H1 (cell line): Measurements from ENCODE around the gene MSN. TPM values are rescaled to one million over a fixed set of nuclear protein-coding genes. Genes with fewer than 3 reads are reported as not detected.

ENCODE experiments used
- CTCF ChIA-PET: fragments of 300-600 bp; sonication (Branson Sonifier 250); formaldehyde crosslinking; loops from one replicate; lab custom pipeline; 2021; ENCODE audit not compliant: partially characterized antibody; lab: Charles Lee
- POLR2A ChIA-PET: fragments of 300-600 bp; sonication (Branson Sonifier 250); formaldehyde crosslinking; loops from one replicate; lab custom pipeline; 2021; ENCODE audit warnings: inconsistent platforms; ENCODE audit not compliant: partially characterized antibody; lab: Charles Lee
- DNase-seq, 2 experiments: peaks; one replicate each; pipeline versions ENCODE4 v3.0.0 to v3.0.0-alpha.2; 2010 to 2022; ENCODE audit warnings: low spot score in 2 of 2, low read depth in 1 of 2, mixed read lengths in 1 of 2
- FAIRE-seq: peaks from 2 replicates; lab custom pipeline; 2011; peaks lifted over from hg19 to GRCh38; lab: Jason Lieb, UNC
- H2AFZ ChIP-seq: 2 replicates; pipeline ENCODE4 v1.8.1; 2012; ENCODE audit warnings: low read length, inconsistent platforms
- H2AK5ac ChIP-seq: 2 replicates; pipeline ENCODE4 v1.6.1; 2013; ENCODE audit warnings: low read depth, low read length
- H2BK120ac ChIP-seq: replicated peaks from 2 replicates; pipeline ENCODE3; 2013; ENCODE audit warnings: low read depth, low read length, inconsistent platforms
- H2BK12ac ChIP-seq: 2 replicates; pipeline ENCODE4 v1.6.1; 2013; ENCODE audit warnings: low read depth, low read length
- H2BK15ac ChIP-seq: 2 replicates; pipeline ENCODE4 v1.6.1; 2013; ENCODE audit warnings: low read length
- H2BK20ac ChIP-seq: 2 replicates; pipeline ENCODE4 v1.6.1; 2013; ENCODE audit warnings: low read length
- H2BK5ac ChIP-seq: 2 replicates; pipeline ENCODE4 v1.6.1; 2013; ENCODE audit warnings: low read depth, low read length
- H3K14ac ChIP-seq: 2 replicates; pipeline ENCODE4 v1.6.1; 2013; ENCODE audit warnings: inconsistent platforms; ENCODE audit not compliant: insufficient read length
- H3K18ac ChIP-seq: 2 replicates; pipeline ENCODE4 v1.6.1; 2013; ENCODE audit warnings: low read length; ENCODE audit errors: extremely low read depth
- H3K23ac ChIP-seq: 2 replicates; pipeline ENCODE4 v1.6.1; 2013; ENCODE audit warnings: inconsistent platforms; ENCODE audit not compliant: insufficient read length
- H3K23me2 ChIP-seq: 2 replicates; pipeline ENCODE4 v1.6.1; 2013; ENCODE audit warnings: low read depth, low read length
- H3K27ac ChIP-seq: 2 replicates; pipeline ENCODE4 v1.6.1; 2011; ENCODE audit warnings: low read depth, low read length, inconsistent platforms
- H3K27me3 ChIP-seq, 4 experiments: replicated peaks in 1 of 4; 1 replicate in 1 of 4; 2 replicates in 3 of 4; pipeline versions ENCODE4 v1.6.1 to v1.8.1; 2011 to 2013; ENCODE audit warnings: low read length in 3 of 4, mild to moderate bottlenecking in 3 of 4, inconsistent platforms in 2 of 4, mixed read lengths in 2 of 4, moderate library complexity in 1 of 4; ENCODE audit not compliant: control insufficient read depth in 3 of 4, insufficient read depth in 3 of 4; ENCODE audit errors: extremely low read depth in 1 of 4
- H3K36me3 ChIP-seq, 4 experiments: 2 replicates each; pipeline versions ENCODE4 v1.6.1 to v1.8.1; 2011 to 2013; ENCODE audit warnings: mild to moderate bottlenecking in 4 of 4, low read length in 3 of 4, moderate library complexity in 2 of 4, control low read depth in 1 of 4, inconsistent platforms in 1 of 4; ENCODE audit not compliant: insufficient read depth in 4 of 4, control insufficient read depth in 2 of 4
- H3K4ac ChIP-seq: replicated peaks from 2 replicates; pipeline ENCODE3; 2013; ENCODE audit warnings: low read length, low read depth, mixed read lengths, inconsistent platforms; ENCODE audit not compliant: insufficient read length
- H3K4me1 ChIP-seq, 4 experiments: replicated peaks in 1 of 4; 1 replicate in 1 of 4; 2 replicates in 3 of 4; pipeline versions ENCODE4 v1.6.1 to v1.8.1; 2011 to 2013; ENCODE audit warnings: low read length in 3 of 4, inconsistent platforms in 2 of 4, mixed read lengths in 1 of 4; ENCODE audit not compliant: insufficient read depth in 4 of 4, control insufficient read depth in 3 of 4
- H3K4me2 ChIP-seq, 2 experiments: 2 replicates each; pipeline versions ENCODE4 v1.6.1 to v1.8.1; 2011 to 2013; ENCODE audit warnings: low read depth in 2 of 2, low read length in 2 of 2, control low read depth in 1 of 2, inconsistent platforms in 1 of 2, mild to moderate bottlenecking in 1 of 2; ENCODE audit not compliant: insufficient read depth in 1 of 2
- H3K4me3 ChIP-seq, 4 experiments: fragments of 200-600, 300-600 bp in 1 of 4; sonication (generic), shearing (Covaris generic), sonication (Bioruptor Twin) in 1 of 4; 2 replicates each; pipeline versions ENCODE4 v1.5.1 to v1.8.1; 2011 to 2016; ENCODE audit warnings: low read length in 4 of 4, low read depth in 3 of 4, control low read depth in 2 of 4, inconsistent platforms in 2 of 4, mild to moderate bottlenecking in 2 of 4, mixed read lengths in 1 of 4, moderate library complexity in 1 of 4; ENCODE audit not compliant: insufficient read depth in 2 of 4; ENCODE audit errors: extremely low read depth in 1 of 4
- H3K56ac ChIP-seq: replicated peaks from 2 replicates; pipeline ENCODE3; 2013; ENCODE audit warnings: low read depth, mild to moderate bottlenecking, mixed read lengths, low read length, inconsistent platforms; ENCODE audit not compliant: insufficient read length
- H3K79me1 ChIP-seq: 2 replicates; pipeline ENCODE4 v1.6.1; 2013; ENCODE audit warnings: low read depth, low read length, control low read depth
- H3K79me2 ChIP-seq, 2 experiments: 2 replicates each; pipeline versions ENCODE4 v1.6.1 to v1.8.1; 2012 to 2013; ENCODE audit warnings: low read length in 2 of 2, mild to moderate bottlenecking in 2 of 2, inconsistent platforms in 1 of 2; ENCODE audit not compliant: insufficient read depth in 2 of 2, control insufficient read depth in 1 of 2
- H3K9ac ChIP-seq, 4 experiments: replicated peaks in 1 of 4; 1 replicate in 1 of 4; 2 replicates in 3 of 4; pipeline versions ENCODE4 v1.6.1 to v1.8.1; 2011 to 2013; ENCODE audit warnings: low read depth in 3 of 4, low read length in 3 of 4, control low read depth in 2 of 4, mild to moderate bottlenecking in 2 of 4, moderate library complexity in 2 of 4, inconsistent platforms in 1 of 4; ENCODE audit errors: extremely low read depth in 1 of 4
- H3K9me3 ChIP-seq, 2 experiments: 2 replicates each; pipeline versions ENCODE4 v1.6.1 to v1.8.1; 2012 to 2013; ENCODE audit warnings: mild to moderate bottlenecking in 2 of 2, moderate library complexity in 2 of 2, control low read depth in 1 of 2, inconsistent platforms in 1 of 2, low read depth in 1 of 2, low read length in 1 of 2, mixed read lengths in 1 of 2; ENCODE audit not compliant: insufficient read depth in 2 of 2
- H4K20me1 ChIP-seq, 2 experiments: replicated peaks in 1 of 2; 2 replicates each; pipeline versions ENCODE3 to v1.8.1; 2011 to 2013; ENCODE audit warnings: inconsistent platforms in 2 of 2, low read length in 2 of 2, mild to moderate bottlenecking in 1 of 2; ENCODE audit not compliant: insufficient read depth in 2 of 2, control insufficient read depth in 1 of 2
- H4K5ac ChIP-seq: 2 replicates; pipeline ENCODE4 v1.6.1; 2013; ENCODE audit warnings: low read length, low read depth, mixed read lengths, inconsistent platforms; ENCODE audit not compliant: insufficient read length
- H4K8ac ChIP-seq: 2 replicates; pipeline ENCODE4 v1.8.0; 2013; ENCODE audit warnings: mild to moderate bottlenecking, moderate library complexity, low read length, inconsistent platforms; ENCODE audit not compliant: insufficient read depth; ENCODE audit errors: extremely low read depth
- H4K91ac ChIP-seq: replicated peaks from 2 replicates; pipeline ENCODE3; 2013; ENCODE audit warnings: low read length, mixed read lengths, inconsistent platforms; ENCODE audit not compliant: insufficient read length
- BCL11A ChIP-seq, 2 experiments: IDR thresholded peaks; one replicate each; pipeline ENCODE4 v1.6.1; 2011; ENCODE audit warnings: low read depth in 2 of 2, low read length in 2 of 2, mild to moderate bottlenecking in 2 of 2
- CREB1 ChIP-seq: IDR thresholded peaks from 2 replicates; pipeline ENCODE4 v1.6.1; 2012; ENCODE audit warnings: inconsistent platforms
- FOSL1 ChIP-seq: IDR thresholded peaks from 2 replicates; pipeline ENCODE4 v1.6.1; 2011; ENCODE audit warnings: mild to moderate bottlenecking, low read depth, low read length, moderate library complexity; ENCODE audit not compliant: insufficient read depth
- GABPA ChIP-seq: IDR thresholded peaks from 2 replicates; pipeline ENCODE4 v1.6.1; 2011; ENCODE audit warnings: mild to moderate bottlenecking, low read length, moderate library complexity, borderline replicate concordance; ENCODE audit not compliant: insufficient read depth
- MAFK ChIP-seq: IDR thresholded peaks from 2 replicates; pipeline ENCODE4 v1.6.1; 2012; ENCODE audit warnings: low read depth, mild to moderate bottlenecking, improper control_type of control experiment, low read length
- NANOG ChIP-seq: IDR thresholded peaks from 2 replicates; pipeline ENCODE4 v1.6.1; 2011; ENCODE audit warnings: low read length, low read depth, mild to moderate bottlenecking, inconsistent platforms; ENCODE audit not compliant: insufficient read depth, poor library complexity, severe bottlenecking
- POU5F1 ChIP-seq: IDR thresholded peaks from 2 replicates; pipeline ENCODE4 v1.6.1; 2011; ENCODE audit warnings: low read depth, mild to moderate bottlenecking, low read length, moderate library complexity
- RAD21 ChIP-seq, 2 experiments: IDR thresholded peaks in 1 of 2; conservative IDR thresholded peaks in 1 of 2; 2 replicates each; pipeline ENCODE4 v1.6.1; 2011; ENCODE audit warnings: low read depth in 2 of 2, low read length in 2 of 2, improper control_type of control experiment in 1 of 2, inconsistent platforms in 1 of 2, mild to moderate bottlenecking in 1 of 2, moderate library complexity in 1 of 2
- TBP ChIP-seq: IDR thresholded peaks from 2 replicates; pipeline ENCODE4 v1.6.1; 2011; ENCODE audit warnings: low read depth, low read length, improper control_type of control experiment
- TCF12 ChIP-seq: IDR thresholded peaks from 2 replicates; pipeline ENCODE4 v1.6.1; 2011; ENCODE audit warnings: low read depth, mild to moderate bottlenecking, low read length
- WGBS, 2 experiments: shearing (Covaris generic) in 1 of 2; methylation state at CpG; one replicate each; pipeline versions ENCODE4 v1.1.6 to v1.1.7; 2013 to 2015; ENCODE audit warnings: low lambda C conversion rate in 2 of 2, mixed read lengths in 2 of 2, inconsistent platforms in 1 of 2, low coverage in 1 of 2, missing lambda C conversion rate in 1 of 2; ENCODE audit not compliant: insufficient replicate concordance in 2 of 2, insufficient coverage in 1 of 2, insufficient read length in 1 of 2; ENCODE audit errors: extremely low coverage in 1 of 2, missing lambda C conversion rate in 1 of 2; 5-methylcytosine and 5-hydroxymethylcytosine counted together
- polyA plus RNA-seq, 7 experiments: library from polyadenylated mRNA; depleted of rRNA in 3 of 7; stranded (reverse) in 5 of 7; unstranded in 2 of 7; fragments of >200 nt in 5 of 7; fragments of 200-250 nt in 2 of 7; gene quantifications; 1 replicate in 5 of 7; 2 replicates in 1 of 7; 4 replicates in 1 of 7; pipeline versions ENCODE4 v1.2.1 to v1.2.3, GENCODE V29; 2011 to 2013; ENCODE audit warnings: missing spikeins in 2 of 7, mixed read lengths in 2 of 7
- total RNA-seq: library from RNA; stranded (reverse); fragmentation: NEBNext Ultra II Directional; extraction: Animal tissue kit (Norgen Biotek cat#: 25700); gene quantifications from 2 replicates; pipeline ENCODE4 v1.2.1, GENCODE V29; 2021

Gene MSN
- total and polyA plus RNA-seq, 2 of the 8 experiments (the other 6 are each of a cell fraction or from before 2014, with no cell fraction given): 112 to 133 TPM

DNA sequence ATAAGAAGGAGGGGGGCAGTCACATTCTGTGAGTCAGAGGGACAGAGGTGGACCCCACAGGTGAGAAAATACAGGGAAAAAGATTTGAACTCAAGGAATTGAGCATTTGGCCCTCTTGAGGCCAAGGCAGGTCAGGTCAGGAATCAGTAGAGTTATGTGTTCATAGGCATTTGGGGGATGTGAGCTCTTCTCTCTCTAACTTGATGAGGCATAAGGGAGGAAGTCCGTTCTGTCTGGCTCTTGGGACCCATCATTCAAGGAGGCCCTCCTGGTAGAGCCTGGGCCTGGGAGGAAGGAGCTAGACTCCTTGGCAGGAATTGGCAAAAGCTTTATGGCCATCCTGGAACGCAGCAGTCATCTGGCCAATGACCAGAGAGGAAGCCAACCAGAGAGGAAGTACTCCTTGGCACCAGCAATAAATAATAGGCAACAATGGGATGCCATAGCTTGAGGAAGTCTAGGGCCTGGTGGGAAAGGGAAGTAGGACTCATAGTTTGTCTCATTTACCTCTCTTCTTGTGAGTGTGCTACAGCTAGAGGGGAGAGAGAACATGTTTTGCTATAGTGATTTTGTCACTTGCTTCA is 53.0 kb downstream of the MSN start:
- no peak overlapping the region for H2AFZ ChIP-seq
- POLR2A ChIA-PET: no interaction called here
- no peak overlapping the region for H4K8ac ChIP-seq
- H3K4me1 ChIP-seq: no peaks in the 10 kb centered on the region
- H3K9ac ChIP-seq: no peak overlapping the region
- no peak overlapping the region for H3K23ac ChIP-seq
- no peak overlapping the region for H2BK120ac ChIP-seq
- CTCF ChIA-PET: interaction anchor here (1.0 to 1.1 kb wide), 2 partner anchors 22 to 48 kb away, joined by 3 to 4 read pairs; no protein-coding TSS in a partner anchor
- no peaks in the 10 kb centered on the region for H3K23me2 ChIP-seq
- no peak overlapping the region for H2AK5ac ChIP-seq
- no peak for DNase-seq
- no peak overlapping the region for H2BK5ac ChIP-seq
- no peak overlapping the region for H3K4me3 ChIP-seq
- H3K4me2 ChIP-seq: no peak overlapping the region
- H4K91ac ChIP-seq: no peak overlapping the region
- FAIRE-seq: no peak
- WGBS, 2 experiments: 85% methylated on average over 2 of the region's 2 CpGs; no CpG with 5 or more reads in 1 of the 2 experiments
- no peak overlapping the region for H3K27ac ChIP-seq
- no peaks in the 10 kb centered on the region for H3K27me3 ChIP-seq
- no peak overlapping the region for H4K5ac ChIP-seq
- no peaks in the 10 kb centered on the region for H3K9me3 ChIP-seq
- no peaks in the 10 kb centered on the region for H4K20me1 ChIP-seq
- TF ChIP-seq CREB1 (no peak), BCL11A (IDR thresholded peaks at IDR 0.05; ENCODE audit: low read depth in 2 of 2, low read length in 2 of 2) (no peak), NANOG (no peak), MAFK (no peak), RAD21 (IDR thresholded peaks at IDR 0.05 in 1 of 2, conservative IDR thresholded peaks at IDR 0.05 in 1 of 2; ENCODE audit: low read depth in 2 of 2, low read length in 2 of 2) (no peak; a peak in 1 of 4 replicates), GABPA (no peak), POU5F1 (no peak), FOSL1 (no peak), TBP (no peak), TCF12 (no peak)
- TF ChIP-seq, all 59 proteins: peak for 0
- H3K36me3 ChIP-seq: no peaks in the 10 kb centered on the region; a peak in 1 of 8 replicates
- H3K18ac ChIP-seq: no peak overlapping the region
- H3K14ac ChIP-seq: no peak overlapping the region
- H3K56ac ChIP-seq: no peak overlapping the region
- H2BK15ac ChIP-seq: no peak overlapping the region
- H2BK20ac ChIP-seq: no peak overlapping the region
- no peak overlapping the region for H3K4ac ChIP-seq
- no peaks in the 10 kb centered on the region for H3K79me1 ChIP-seq
- H3K79me2 ChIP-seq: no peaks in the 10 kb centered on the region
- no peak overlapping the region for H2BK12ac ChIP-seq
